GM18498 (cell line): ENCODE data around the gene CCDC83.

Experiments
- ATAC-seq: cut with Tn5 transposase; IDR thresholded peaks from one replicate; pipeline ENCODE4 v1.9.1; 2021; ENCODE audit warnings: mild to moderate bottlenecking, moderate library complexity; ENCODE audit not compliant: unreplicated experiment

CCDC83 gene

DNA sequence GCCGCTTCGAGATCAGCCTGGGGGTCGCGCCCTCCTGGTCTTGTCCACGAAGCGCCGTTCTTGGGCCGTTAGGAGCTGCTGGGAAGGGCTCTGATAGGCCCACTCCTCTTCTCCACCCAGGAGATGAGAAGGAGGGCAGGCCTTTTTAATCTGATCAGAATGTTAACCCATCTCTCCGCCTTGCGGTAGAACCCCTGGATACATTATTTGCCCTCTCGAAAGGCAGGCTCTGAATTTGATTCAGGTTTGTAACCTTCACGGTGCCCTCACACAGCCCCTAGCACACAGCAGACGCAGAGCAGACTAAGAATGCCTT, at the start of gene CCDC83:
CCDC83 (plus strand) TSS at position 43 of the 316 bp plus-strand sequence. CDS start 9,741 bp downstream, outside the sequence.
- no peak for ATAC-seq

DNA sequence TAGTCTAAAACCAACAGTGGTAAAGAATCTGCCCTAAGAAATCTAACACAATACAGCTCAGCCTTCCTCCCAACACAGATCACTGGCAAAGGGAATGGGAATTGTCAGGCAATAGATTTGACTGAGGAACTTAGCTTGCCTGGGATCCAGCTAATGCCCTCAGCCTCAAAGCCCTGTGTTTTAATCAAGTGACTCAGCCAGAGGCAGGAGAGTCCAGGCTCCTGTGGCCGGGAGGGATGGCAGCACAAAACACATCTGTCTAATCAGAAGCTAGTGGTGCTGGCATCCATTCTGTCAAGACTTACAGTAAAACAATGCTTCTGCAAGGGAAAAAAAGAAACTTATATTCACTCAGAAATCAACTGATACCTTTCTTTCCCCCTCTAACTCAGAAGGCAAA, 49.8 kb upstream of the CCDC83 start:
- ATAC-seq, result no peak

DNA sequence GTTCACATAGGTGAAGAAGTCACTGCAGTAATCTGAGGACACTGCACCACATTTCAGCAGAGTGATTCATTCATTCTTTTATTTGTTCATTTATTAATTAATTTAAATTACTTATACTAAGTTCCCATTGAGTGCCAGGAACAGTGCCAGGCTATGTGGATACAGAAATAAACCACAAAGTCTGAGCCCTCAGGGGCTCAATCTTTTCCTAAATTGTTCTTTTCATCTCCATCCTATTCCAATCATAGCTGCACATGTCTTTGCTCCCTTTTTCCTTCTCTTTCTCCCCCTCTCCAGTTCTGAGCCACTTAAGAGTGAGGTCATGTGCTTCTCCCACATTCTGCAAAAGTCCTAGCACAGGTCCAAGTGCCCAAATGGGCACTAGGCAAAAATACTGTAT, 49.2 kb upstream of the CCDC83 start:
- ATAC-seq, result no peak

DNA sequence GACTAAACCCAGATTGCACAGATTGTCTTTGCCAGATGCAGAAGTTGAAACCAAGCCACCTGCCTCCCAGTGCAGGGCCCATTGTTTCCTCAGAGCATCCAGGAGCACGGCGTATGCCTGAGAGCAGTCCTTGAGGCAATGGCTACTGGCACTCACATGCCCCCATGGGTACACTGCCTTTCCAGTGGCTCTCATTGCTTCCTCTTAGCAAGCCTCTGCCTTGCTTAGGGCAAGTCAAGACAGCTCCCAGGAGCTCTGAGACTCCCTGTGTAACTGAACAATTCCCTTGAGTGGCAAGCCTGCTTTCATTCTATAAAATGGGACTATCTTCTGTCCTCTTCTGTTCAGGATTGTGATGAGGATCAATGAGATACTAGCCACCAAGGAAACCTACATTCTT, 48.3 kb upstream of the CCDC83 start:
- no peak for ATAC-seq

DNA sequence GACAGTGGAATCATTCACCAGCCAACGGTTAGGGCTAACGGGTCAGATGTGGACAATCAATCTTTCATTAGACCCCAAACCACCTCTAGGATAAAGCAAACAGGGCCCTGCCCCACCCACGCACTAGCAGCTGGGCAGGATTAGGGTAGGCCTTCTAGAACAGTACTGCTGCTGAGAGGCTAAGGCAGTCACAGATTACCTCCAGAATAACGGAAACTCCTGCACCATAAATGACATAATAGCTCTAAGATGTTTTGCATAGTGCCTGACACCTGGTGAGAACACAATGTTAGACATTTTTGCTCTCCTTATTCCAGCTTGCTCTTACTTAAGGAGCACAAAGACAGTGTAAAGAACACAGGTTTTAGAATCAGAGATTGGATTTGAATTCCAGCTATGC, 46.0 kb upstream of the CCDC83 start:
- ATAC-seq, result no peak

DNA sequence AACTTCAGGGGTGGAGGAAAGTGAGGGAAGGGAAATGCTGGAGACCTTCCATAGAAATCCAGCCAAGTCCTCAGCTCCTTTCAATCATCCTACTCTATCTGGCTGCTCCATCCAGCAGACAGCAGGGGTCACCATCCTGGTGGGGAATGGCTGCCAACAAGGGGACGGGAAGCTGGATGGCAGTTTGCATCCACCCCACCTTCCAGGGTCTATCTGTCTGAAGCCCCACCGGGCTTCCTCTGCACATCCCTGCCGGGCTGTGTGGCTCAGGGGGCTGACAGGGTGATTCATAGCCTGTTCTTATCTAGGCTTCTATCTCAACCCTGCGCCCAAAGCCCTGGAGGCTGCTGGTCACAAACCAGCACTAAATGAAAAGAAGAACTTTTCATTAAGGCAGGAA, 45.3 kb upstream of the CCDC83 start:
- no peak for ATAC-seq

DNA sequence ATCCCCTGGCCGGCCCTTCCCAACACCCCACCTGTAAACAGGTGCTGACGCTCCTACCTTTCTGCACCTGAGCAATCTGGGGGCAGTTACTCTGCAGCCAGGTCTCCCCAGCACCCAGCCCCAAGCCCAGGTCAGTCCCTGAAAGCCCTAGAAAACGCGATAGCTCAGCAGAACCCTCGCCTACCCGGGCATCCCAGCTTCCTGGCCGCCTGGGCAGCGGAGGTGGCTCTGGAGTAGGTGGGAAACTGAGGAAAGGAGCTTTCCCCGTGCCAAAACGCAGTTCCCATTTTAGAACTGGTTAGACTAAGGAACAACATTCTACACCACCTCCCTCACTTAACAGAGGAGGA, 44.7 kb upstream of the CCDC83 start:
- ATAC-seq, result no peak

DNA sequence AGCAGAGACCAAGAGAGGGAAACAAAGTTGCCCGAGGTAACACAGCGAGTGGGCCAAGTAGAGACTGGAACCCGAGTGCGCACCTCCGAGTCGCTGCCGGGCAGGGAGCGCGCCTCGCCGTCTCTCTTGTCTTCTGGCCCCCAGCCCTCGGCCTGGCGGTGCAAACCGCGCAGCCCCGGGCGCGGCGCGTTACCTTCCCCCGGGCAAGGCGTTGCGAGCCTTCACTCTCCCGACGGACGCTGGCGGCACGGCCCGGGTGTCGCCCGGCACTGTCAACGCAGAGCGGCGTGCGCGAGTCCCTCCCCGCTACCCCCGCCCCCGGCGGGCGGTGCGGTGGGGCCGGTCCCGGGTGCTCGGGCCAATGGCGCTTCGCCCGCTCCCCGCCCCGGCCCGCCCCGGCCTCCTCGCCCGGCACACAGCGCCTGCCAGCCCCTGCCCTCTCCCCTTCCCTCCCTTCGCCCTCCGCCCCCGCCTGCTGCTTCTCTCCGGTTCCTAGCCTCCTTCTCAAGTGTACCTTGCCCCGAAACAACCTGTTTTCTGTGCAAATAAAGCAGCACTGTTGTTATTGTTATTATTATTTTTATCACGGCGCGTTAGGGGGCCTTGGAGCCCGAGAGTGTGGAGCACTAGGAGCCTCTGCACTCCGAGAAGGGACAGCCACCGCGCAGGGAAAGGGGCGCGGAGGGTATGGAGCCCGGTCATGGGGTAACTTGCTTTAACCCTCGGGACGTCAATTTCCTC, 44.1 kb upstream of the CCDC83 start, which contains the start of gene SYTL2:
SYTL2 (minus strand) TSS at position 271 of the 741 bp plus-strand sequence. CDS start 53,416 bp downstream, outside the sequence.
- peak; percentile 91 for ATAC-seq

DNA sequence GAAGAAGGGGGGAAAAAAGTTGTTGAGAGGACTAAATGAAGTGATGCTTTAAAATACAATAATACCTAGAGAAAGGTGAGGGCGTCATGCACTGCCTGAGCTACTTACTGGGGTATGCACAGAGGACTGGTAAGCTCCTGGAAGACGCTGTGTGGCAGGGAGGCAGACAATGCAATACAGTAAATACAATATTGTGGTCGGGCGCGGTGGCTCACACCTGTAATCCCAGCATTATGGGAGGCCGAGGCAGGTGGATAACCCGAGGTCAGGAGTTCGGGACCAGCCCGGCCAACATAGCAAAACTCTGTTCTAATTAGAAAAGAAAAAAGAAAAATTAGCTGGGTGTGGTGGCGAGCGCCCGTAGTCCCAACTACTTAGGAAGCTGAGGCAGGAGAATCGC, 43.6 kb upstream of the CCDC83 start:
- ATAC-seq, result no peak

DNA sequence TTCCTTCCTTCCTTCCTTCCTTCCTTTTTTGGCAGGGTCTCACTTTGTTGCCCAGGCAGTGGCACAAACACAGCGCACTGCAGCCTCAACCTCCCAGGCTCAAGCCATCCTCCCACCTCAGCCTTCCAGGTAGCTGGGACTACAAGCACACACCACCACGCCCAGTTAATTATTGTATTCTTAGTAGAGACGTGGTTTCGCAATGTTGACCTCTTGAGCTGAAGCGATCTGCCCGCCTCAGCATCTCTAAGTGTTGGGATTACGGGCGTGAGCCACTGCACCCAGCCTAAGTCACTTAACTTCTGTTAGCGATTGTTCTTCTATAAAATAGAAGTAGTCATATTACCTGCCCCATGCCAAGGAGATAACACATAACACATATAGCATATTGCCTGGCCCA, 41.5 kb upstream of the CCDC83 start:
- ATAC-seq, result no peak

DNA sequence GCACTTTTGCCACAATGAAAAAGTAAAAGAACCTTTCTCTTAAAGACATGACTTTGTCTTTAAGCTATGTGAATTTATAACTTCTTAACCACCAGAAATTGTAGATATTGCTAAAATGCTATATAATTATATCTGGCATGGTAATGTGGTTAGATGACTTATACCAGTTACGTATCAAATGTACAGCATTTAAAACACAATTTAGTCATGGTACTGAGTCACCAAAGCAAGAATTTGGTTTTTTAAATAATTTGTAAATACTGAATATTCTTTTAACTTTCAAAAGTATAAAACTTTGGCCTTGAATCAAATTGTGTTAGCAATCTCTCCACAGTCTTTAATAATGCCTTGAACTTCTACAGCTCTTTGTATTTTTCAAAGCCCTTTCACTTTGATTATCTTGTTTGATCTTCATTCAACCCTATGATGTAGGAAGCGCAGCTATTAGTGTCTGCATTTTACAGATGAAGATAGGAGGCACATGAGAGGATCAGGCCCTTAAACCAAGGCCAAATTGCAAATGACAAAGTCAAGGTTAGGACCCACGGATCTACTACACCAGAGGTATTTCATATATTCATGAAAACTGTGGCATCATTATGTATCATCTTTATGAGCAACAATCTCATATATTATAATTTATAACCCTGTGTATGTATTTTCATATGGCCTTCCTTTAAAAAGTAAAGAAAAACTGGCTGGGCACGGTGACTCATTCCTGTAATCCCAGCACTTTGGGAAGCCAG, 39.8 kb upstream of the CCDC83 start:
- ATAC-seq, result no peak

DNA sequence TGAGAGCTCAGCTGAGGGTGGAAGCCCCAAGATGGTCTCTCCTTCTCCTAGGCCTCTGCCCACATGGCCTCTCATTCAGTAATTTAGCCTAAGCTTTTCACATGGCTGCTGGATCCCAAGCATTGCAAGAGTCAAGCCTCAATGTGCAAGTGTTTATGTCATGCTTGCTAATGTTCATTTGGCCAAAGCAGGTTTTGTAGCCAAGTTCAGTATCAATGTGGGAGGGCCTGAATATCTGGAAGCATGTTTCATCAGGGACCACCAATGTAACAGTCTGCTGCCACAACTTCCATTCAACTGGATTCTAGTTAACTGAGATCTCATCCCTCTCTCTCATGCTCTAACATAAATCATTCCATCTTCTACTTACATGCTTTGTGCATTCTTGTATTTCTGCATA, 35.7 kb upstream of the CCDC83 start:
- no peak for ATAC-seq

DNA sequence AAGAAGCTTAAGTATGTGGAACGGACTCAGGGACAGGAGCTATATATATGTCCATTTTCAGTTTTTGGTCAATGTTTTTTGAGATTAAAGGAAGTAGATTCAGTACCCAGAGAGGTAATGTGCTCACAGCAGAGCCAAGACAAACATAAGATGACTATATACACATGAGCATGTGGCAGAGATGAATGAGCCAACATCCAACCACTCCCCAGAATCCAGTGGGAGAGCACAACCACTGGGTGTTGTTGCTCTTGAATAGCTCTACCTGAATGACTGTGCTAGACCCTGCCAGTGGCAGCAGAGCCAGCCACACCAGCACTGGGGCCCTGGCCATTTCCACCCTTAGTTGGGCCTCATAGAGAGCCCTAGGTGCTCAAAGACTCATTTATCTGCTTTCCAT, 33.5 kb upstream of the CCDC83 start:
- no peak for ATAC-seq

DNA sequence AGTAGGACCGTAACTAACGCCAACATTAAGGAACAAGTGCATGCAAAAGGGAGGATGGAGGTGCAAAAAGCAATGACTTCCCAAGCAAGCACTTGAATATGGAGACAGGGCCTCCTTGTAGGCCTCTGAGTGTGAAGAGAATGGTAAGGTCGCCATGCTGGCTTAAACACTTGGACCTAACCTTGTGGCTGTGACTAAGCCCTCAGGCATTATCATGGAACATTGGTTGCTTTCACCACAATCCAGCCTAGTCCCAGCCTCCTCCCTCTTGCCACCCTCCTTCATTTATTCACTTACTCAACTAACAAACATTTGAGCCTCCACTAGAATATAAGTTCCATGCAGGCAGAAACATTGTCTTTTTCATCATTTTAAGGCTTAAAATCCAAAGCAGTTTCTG, 32.4 kb upstream of the CCDC83 start:
- no peak for ATAC-seq

DNA sequence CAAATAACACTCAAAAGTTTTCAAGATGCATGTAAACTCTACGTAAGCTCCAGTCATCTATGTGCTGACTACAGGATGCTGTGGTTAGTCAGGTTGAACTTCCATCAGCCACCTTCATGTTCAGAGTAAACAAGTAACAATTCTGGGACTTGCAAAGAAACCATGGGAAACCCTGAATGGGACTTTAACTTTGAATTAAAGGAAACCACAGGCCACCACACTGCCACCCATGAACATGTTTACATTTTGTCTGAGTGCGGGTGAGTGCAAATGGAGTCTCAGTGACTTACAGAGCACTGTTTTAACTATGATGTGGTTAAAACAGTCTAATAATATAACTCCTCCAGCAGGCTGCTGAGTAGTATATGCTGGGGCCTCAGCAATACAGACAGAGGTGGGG, 31.4 kb upstream of the CCDC83 start:
- ATAC-seq, result no peak

DNA sequence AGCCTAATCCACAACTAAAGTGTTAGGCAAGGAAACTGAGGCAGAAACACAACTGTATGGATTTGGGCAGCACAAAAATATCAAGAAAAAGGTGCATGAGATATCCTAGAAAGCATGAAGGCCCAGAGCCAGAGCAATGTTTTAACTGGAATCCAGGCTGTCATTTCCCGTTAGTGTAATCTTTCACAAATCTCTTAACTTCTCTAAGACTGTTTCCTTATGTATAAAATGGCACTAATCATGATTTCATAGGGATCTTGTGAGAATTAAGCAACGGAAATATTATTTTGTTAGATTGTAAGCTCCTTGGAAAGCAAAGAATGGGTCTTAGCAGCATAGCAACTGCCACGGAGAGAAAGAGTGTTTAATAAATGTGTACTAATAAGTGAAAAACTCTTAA, 29.6 kb upstream of the CCDC83 start:
- no peak for ATAC-seq

DNA sequence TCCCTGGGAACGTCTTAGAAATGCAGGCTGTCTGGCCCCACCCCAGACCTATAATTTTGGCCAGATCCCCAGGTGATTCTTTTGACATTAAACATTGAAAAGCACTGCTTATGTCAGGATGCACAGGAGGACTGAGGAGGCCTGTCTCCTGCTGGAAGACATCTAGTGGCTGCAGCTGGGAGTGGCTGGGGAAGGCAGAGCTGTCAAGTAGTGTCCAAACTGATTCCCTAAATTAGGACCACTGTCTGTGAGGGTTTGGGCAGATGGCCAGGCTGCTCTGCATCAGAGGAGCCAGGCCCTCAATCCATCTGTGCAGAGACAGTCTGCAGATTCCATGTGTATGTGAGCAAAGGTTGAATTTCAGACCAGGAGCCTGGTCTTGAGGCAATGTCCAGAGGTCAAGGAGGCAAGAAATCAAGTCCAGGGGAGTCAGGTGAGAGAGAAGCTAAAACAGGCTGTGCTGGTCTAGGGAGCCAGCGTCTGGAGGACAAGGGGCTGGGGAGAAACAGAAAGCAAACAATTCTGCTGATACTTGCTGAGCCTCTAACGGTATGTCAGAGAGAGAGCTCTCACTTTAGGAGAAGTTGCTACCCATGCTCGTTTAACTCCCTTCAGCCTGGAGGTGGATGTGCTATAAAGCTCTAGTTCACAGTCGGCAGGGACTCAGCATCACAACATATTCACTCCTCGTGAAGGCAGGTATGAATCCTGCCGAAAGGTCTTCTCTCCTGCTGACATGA, 28.9 kb upstream of the CCDC83 start:
- ATAC-seq, result peak; percentile 54

DNA sequence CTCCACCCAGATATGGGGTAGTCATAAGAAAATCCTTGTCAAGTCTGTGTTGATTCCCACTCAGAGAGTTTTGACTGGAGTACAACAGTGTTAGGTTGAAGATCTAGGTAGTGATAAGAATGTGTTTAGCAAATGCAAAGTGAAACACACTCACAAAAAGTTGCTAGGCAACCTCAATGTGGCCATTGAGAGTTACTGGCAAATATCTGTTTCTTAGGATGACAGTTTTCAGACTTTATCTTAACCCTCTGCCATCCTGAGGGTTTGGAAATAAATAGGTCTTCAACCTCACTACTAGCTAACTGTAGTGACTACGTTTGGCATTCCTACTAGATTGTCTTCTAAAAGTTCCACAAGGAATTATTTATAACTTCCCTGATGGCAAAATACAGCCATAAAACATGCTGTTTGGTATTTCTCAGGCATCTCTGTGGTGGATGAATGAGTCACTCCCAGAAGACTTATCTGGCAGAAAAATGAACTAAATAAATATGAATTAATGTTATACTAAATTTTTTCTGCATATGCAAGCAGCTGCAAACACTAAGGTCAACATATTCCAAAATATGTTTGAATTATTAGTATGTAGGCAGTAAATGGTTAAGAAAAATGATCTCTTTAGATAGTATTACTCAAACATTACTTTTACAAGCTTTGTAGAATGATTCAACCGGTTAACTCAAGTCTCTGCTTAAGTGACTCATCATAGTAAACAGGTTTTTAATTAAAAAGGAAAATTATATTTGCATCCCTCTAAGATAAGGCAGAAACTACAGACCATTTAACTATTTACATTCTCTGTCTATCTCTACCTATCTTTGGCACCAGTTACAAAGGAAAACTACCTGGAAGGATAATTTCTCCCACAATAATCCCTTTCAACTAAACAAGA, 27.2 kb upstream of the CCDC83 start:
- no peak for ATAC-seq

DNA sequence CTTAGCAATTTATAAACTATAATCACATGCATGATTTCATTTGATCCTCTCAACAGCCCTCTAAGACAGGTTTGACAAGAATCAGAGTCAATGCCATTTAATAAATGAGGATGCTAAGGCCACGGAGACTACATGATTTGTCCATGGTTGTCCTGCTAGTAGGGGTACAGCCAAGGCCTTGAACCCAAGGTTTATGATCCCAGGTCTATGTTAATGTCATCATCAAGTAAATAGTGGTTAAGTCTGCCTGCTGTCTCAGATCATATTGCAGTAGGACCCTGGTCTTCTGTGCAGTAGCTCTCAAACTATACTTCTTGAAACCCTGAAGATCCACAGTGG, 26.6 kb upstream of the CCDC83 start:
- no peak for ATAC-seq

DNA sequence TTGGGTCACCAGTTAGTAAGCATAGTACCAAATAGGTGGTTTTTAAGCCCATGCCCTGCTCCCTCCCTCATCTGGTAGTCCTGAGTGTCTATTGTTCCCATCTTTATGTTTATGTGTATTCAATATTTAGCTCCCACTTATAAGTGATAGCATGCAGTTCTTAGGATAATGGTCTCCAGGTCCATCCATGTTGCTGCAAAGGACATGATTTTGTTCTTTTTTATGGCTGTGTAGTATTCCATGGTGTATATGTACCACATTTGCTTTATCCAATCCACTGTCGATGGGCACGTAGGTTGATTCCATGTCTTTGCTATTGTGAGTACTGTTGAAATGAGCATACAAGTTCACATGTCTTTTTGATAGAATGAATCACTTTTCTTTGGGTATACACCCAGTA, 26.0 kb upstream of the CCDC83 start:
- ATAC-seq, result no peak

DNA sequence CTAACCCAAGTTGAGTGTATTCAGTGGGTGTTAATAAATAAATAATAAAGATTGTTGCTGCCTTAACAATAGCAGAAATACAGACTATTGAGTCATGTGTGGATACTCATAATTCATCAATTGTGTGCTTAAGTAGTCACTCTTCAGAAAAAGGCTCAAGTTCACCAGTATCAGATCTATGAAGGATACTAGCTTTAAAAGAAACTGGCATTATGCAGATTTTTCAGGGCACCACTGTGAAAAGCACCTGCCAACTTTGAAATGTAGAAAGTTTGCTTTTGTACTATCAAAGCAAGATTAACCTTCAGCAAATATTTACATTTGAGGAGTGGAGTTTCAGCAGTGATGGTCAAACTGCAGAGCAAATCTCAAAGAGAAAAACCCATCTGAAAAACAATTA, 24.1 kb upstream of the CCDC83 start:
- no peak for ATAC-seq
